ENCODE results near the gene PRKG1. TPM values are rescaled to one million over a fixed set of nuclear protein-coding genes. Genes with fewer than 3 reads are reported as not detected.

PRKG1 gene
- total RNA-seq, 2 donors from 2014 or later: 8.1 to 16.6 TPM

- Histone ChIP-seq H3K9me3 (no peaks in the 10 kb centered on the region), H3K27ac (no peak overlapping the region), H3K9ac (ENCODE audit: low read depth in 2 of 2, low read length in 2 of 2) (no peak overlapping the region), H3K36me3 (no peaks in the 10 kb centered on the region), H3K27me3 (no peaks in the 10 kb centered on the region), H3K4me3 (no peak overlapping the region), H3K4me1 (no peaks in the 10 kb centered on the region)
- no peak for TF ChIP-seq CTCF (IDR thresholded peaks at IDR 0.05)
- DNase-seq: no peak
- intact Hi-C loops (cut with DNase I): no loop called here
These were observed 143.2 kb downstream of the PRKG1 start for GRCh38 chr10:51217505-51217904.

GRCh38 chr10:51224671-51225161, 150.4 kb downstream of the PRKG1 start:
- intact Hi-C loops (cut with DNase I): no loop called here
- DNase-seq: no peak
- H3K36me3 ChIP-seq: no peaks in the 10 kb centered on the region
- no peaks in the 10 kb centered on the region for H3K4me1 ChIP-seq
- no peak overlapping the region for H3K4me3 ChIP-seq
- no peaks in the 10 kb centered on the region for H3K9me3 ChIP-seq
- H3K27me3 ChIP-seq: no peaks in the 10 kb centered on the region
- H3K9ac ChIP-seq (ENCODE audit: low read depth in 2 of 2, low read length in 2 of 2): no peak overlapping the region
- peak overlapping the region; percentile 39 for H3K27ac ChIP-seq
- TF ChIP-seq CTCF (IDR thresholded peaks at IDR 0.05): no peak

- Histone ChIP-seq H3K9me3 (no peaks in the 10 kb centered on the region), H3K9ac (ENCODE audit: low read depth in 2 of 2, low read length in 2 of 2) (no peak overlapping the region), H3K4me1 (no peaks in the 10 kb centered on the region), H3K27ac (peak overlapping the region; percentile 5), H3K4me3 (no peak overlapping the region), H3K27me3 (no peaks in the 10 kb centered on the region), H3K36me3 (no peaks in the 10 kb centered on the region)
- no peak for DNase-seq
- intact Hi-C loops (cut with DNase I): no loop called here
- TF ChIP-seq CTCF (IDR thresholded peaks at IDR 0.05): no peak
These were observed 153.8 kb downstream of the PRKG1 start for GRCh38 chr10:51227897-51228713.

GRCh38 chr10:51228714-51229100, 154.4 kb downstream of the PRKG1 start:
- Histone ChIP-seq H3K4me3 (no peak overlapping the region), H3K27ac (no peak overlapping the region), H3K9me3 (no peaks in the 10 kb centered on the region), H3K4me1 (no peaks in the 10 kb centered on the region), H3K9ac (ENCODE audit: low read depth in 2 of 2, low read length in 2 of 2) (no peak overlapping the region), H3K36me3 (no peaks in the 10 kb centered on the region), H3K27me3 (no peaks in the 10 kb centered on the region)
- intact Hi-C loops (cut with DNase I): no loop called here
- DNase-seq: no peak
- TF ChIP-seq CTCF (IDR thresholded peaks at IDR 0.05): no peak

- intact Hi-C loops (cut with DNase I): no loop called here
- Histone ChIP-seq H3K4me1 (no peaks in the 10 kb centered on the region), H3K9ac (ENCODE audit: low read depth in 2 of 2, low read length in 2 of 2) (no peak overlapping the region), H3K9me3 (no peaks in the 10 kb centered on the region), H3K27me3 (no peaks in the 10 kb centered on the region), H3K4me3 (no peak overlapping the region), H3K36me3 (no peaks in the 10 kb centered on the region), H3K27ac (no peak overlapping the region)
- DNase-seq: no peak
- no peak for TF ChIP-seq CTCF (IDR thresholded peaks at IDR 0.05)
These were observed 156.7 kb downstream of the PRKG1 start for GRCh38 chr10:51230887-51231585.

Measured in colonic mucosa (tissue), 4 donors.